ENCODE results near the gene SHISAL2B. TPM values are rescaled to one million over a fixed set of nuclear protein-coding genes. Genes with fewer than 3 reads are reported as not detected.

Gene SHISAL2B
- total RNA-seq, 2 experiments from 2014 or later: not detected

- Mint-ChIP-seq H3K36me3 (peaks cover 11% of the 10 kb centered on the region), H3K4me1 (ENCODE audit: low read depth) (peaks cover 38% of the 10 kb centered on the region), H3K27me3 (no peaks in the 10 kb centered on the region), H3K9me3 (no peaks in the 10 kb centered on the region), H3K27ac (no peak overlapping the region), H3K4me3 (no peak overlapping the region)
- DNase-seq: no peak
- POLR2A ChIA-PET: no interaction called here
- CTCF ChIA-PET: interaction anchor here (0.6 to 6.7 kb wide), 4 partner anchors 7 to 130 kb away, joined by 3 to 40 read pairs (median 3); no protein-coding TSS in a partner anchor
- intact Hi-C loops (cut with micrococcal nuclease): loop anchor here (5.0 kb wide), 2 partner anchors 129 to 271 kb away; no protein-coding TSS in a partner anchor
Observed at GRCh38 chr5:64765804-64766504, 75.7 kb downstream of the SHISAL2B start.

- intact Hi-C loops (cut with micrococcal nuclease): loop anchor here (5.0 kb wide), 2 partner anchors 130 to 270 kb away; no protein-coding TSS in a partner anchor
- Mint-ChIP-seq H3K4me3 (peak overlapping the region; percentile 100), H3K36me3 (peaks cover 9% of the 10 kb centered on the region), H3K27ac (no peak overlapping the region), H3K27me3 (no peaks in the 10 kb centered on the region), H3K4me1 (ENCODE audit: low read depth) (peaks cover 38% of the 10 kb centered on the region), H3K9me3 (no peaks in the 10 kb centered on the region)
- no peak for DNase-seq
- ChIA-PET POLR2A (interaction anchor here (1.4 kb wide), 1 partner anchor 267 kb away, joined by 3 read pairs; no protein-coding TSS in a partner anchor), CTCF (interaction anchor here (1.0 to 6.7 kb wide), 3 partner anchors 8 to 131 kb away, joined by 3 to 40 read pairs (median 3); no protein-coding TSS in a partner anchor)
Observed at GRCh38 chr5:64766941-64767340, 76.6 kb downstream of the SHISAL2B start.

Other genes starting within 250 kb of the SHISAL2B start
- not detected for gene RGS7BP, start 184.5 kb upstream of the SHISAL2B start, total RNA-seq
- gene SREK1IP1, start 78.2 kb downstream of the SHISAL2B start, total RNA-seq: 10 to 100 TPM; 20.2 to 24.3 TPM
- 10 to 100 TPM; 31.4 to 33.7 TPM for gene CWC27, start 78.4 kb downstream of the SHISAL2B start, total RNA-seq